K562 (cell line): ENCODE results near the gene THG1L. TPM values are rescaled to one million over a fixed set of nuclear protein-coding genes. Genes with fewer than 3 reads are reported as not detected.

Experiments used
- BHLHE40 ChIP-seq: IDR thresholded peaks from 2 replicates; pipeline ENCODE4 v1.6.1; 2011; ENCODE audit warnings: low read length, improper control_type of control experiment
- CCAR2 ChIP-seq: fragments of 200-400 bp; formaldehyde crosslinking; IDR thresholded peaks from 2 replicates; pipeline ENCODE4 v1.6.1; 2017; ENCODE audit warnings: mild to moderate bottlenecking, low read depth, low read length
- CTBP1 ChIP-seq: fragments of 450-650 bp; IDR thresholded peaks from 2 replicates; pipeline ENCODE4 v1.6.1; 2016; ENCODE audit warnings: borderline replicate concordance
- CXXC5 ChIP-seq: fragments of 250-450 bp; sonication (Bioruptor Pico); IDR thresholded peaks from 2 replicates; pipeline ENCODE4 v1.8.0; 2022; ENCODE audit warnings: inconsistent platforms, mild to moderate bottlenecking, moderate library complexity
- ELK3 ChIP-seq: fragments of 450-650 bp; formaldehyde crosslinking; IDR thresholded peaks from 2 replicates; pipeline ENCODE4 v1.4.0; 2020; ENCODE audit warnings: mild to moderate bottlenecking
- EWSR1 ChIP-seq: fragments of 450-650 bp; IDR thresholded peaks from 2 replicates; pipeline ENCODE4 v1.6.1; 2018; ENCODE audit warnings: borderline replicate concordance, mild to moderate bottlenecking, low read depth, moderate library complexity; ENCODE audit not compliant: partially characterized antibody
- EZH2 ChIP-seq: IDR thresholded peaks from 2 replicates; pipeline ENCODE4 v1.6.1; 2012; ENCODE audit warnings: low read depth, mild to moderate bottlenecking, inconsistent platforms, low read length, borderline replicate concordance
- HDAC3 ChIP-seq: fragments of 450-650 bp; IDR thresholded peaks from 2 replicates; pipeline ENCODE4 v1.6.1; 2018; ENCODE audit warnings: borderline replicate concordance, mild to moderate bottlenecking, moderate library complexity; ENCODE audit not compliant: partially characterized antibody
- HDAC8 ChIP-seq: fragments of 450-650 bp; IDR thresholded peaks from 2 replicates; pipeline ENCODE4 v1.6.1; 2016; ENCODE audit warnings: mild to moderate bottlenecking, missing genetic modification characterization, moderate library complexity, missing compliant biosample characterization
- MLX ChIP-seq, 2 experiments: fragments of 450-650 bp in 1 of 2; sonication (generic) in 1 of 2; formaldehyde crosslinking; conservative IDR thresholded peaks; 2 replicates each; pipeline versions ENCODE4 v1.4.0 to v1.8.1; 2020 to 2022; ENCODE audit warnings: mild to moderate bottlenecking in 1 of 2, missing genetic modification reagents in 1 of 2
- NFE2L1 ChIP-seq: fragments of 450-650 bp; IDR thresholded peaks from 2 replicates; pipeline ENCODE4 v1.6.1; 2016; ENCODE audit warnings: missing genetic modification characterization, low read depth, mild to moderate bottlenecking, missing compliant biosample characterization, moderate library complexity, borderline replicate concordance
- PHB2 ChIP-seq: fragments of 450-650 bp; IDR thresholded peaks from 2 replicates; pipeline ENCODE4 v1.6.1; 2017; ENCODE audit warnings: low read depth
- POLR2AphosphoS5 ChIP-seq: IDR thresholded peaks from 2 replicates; pipeline ENCODE4 v1.6.1; 2011; ENCODE audit warnings: mild to moderate bottlenecking, low read depth, low read length, moderate library complexity; ENCODE audit not compliant: control insufficient read depth, insufficient read depth
- PRPF4 ChIP-seq: fragments of 200-400 bp; formaldehyde crosslinking; IDR thresholded peaks from one replicate; pipeline ENCODE4 v1.6.1; 2017; ENCODE audit warnings: low read length, low read depth, mild to moderate bottlenecking; ENCODE audit not compliant: insufficient read depth, poor library complexity, severe bottlenecking
- PURB ChIP-seq: sonication (generic); formaldehyde crosslinking; IDR thresholded peaks from 2 replicates; pipeline ENCODE4 v1.9.0; 2021; ENCODE audit warnings: low read depth, mild to moderate bottlenecking, missing genetic modification reagents
- RBM17 ChIP-seq: fragments of 200-400 bp; formaldehyde crosslinking; IDR thresholded peaks from 2 replicates; pipeline ENCODE4 v1.6.1; 2017; ENCODE audit warnings: low read depth, mild to moderate bottlenecking, low read length, borderline replicate concordance
- SRSF3 ChIP-seq: fragments of 200-400 bp; formaldehyde crosslinking; IDR thresholded peaks from 2 replicates; pipeline ENCODE4 v1.6.1; 2016; ENCODE audit warnings: mild to moderate bottlenecking, low read length, moderate library complexity; ENCODE audit not compliant: insufficient read depth
- TCF7L2 ChIP-seq: fragments of 150-350 bp; IDR thresholded peaks from 2 replicates; pipeline ENCODE4 v1.6.1; 2016; ENCODE audit warnings: low read depth, mild to moderate bottlenecking, low read length, moderate library complexity
- THRAP3 ChIP-seq: fragments of 450-650 bp; IDR thresholded peaks from 2 replicates; pipeline ENCODE4 v1.6.1; 2016; ENCODE audit warnings: mild to moderate bottlenecking, inconsistent platforms, borderline replicate concordance
- TOE1 ChIP-seq, 2 experiments: fragments of 450-650 bp in 1 of 2; sonication (generic) in 1 of 2; formaldehyde crosslinking in 1 of 2; IDR thresholded peaks; 2 replicates each; pipeline versions ENCODE4 v1.7.1 to v1.8.0; 2016 to 2022; ENCODE audit warnings: borderline replicate concordance in 2 of 2, mild to moderate bottlenecking in 2 of 2, antibody characterized with exemption in 1 of 2, inconsistent platforms in 1 of 2, low read depth in 1 of 2, missing genetic modification reagents in 1 of 2, moderate library complexity in 1 of 2
- USF1 ChIP-seq: sonication (generic); formaldehyde crosslinking; IDR thresholded peaks from 2 replicates; pipeline ENCODE4 v1.9.0; 2022; ENCODE audit warnings: mild to moderate bottlenecking, missing genetic modification reagents
- ZEB2 ChIP-seq: fragments of 450-650 bp; IDR thresholded peaks from 2 replicates; pipeline ENCODE4 v1.6.1; 2016
- ZFP91 ChIP-seq: sonication (generic); formaldehyde crosslinking; IDR thresholded peaks from 2 replicates; pipeline ENCODE4 v1.8.0; 2022; ENCODE audit warnings: mild to moderate bottlenecking, missing genetic modification reagents
- ZSCAN29 ChIP-seq: fragments of 450-650 bp; IDR thresholded peaks from 2 replicates; pipeline ENCODE4 v1.6.1; 2017
- polyA plus RNA-seq, 8 experiments: library from polyadenylated mRNA; depleted of rRNA in 4 of 8; stranded (reverse) in 5 of 8; unstranded in 3 of 8; fragments of >200 nt; fragmentation: Nextera tagmentation in 2 of 8; fragmentation: Illumina TruSeq in 1 of 8; extraction: Ambion mirVana in 2 of 8; extraction: Trizol in 1 of 8; gene quantifications; 2 replicates each; pipeline versions ENCODE4 v1.2.1 to v1.2.3, GENCODE V29; 2011 to 2014; ENCODE audit warnings: inconsistent platforms in 1 of 8, missing spikeins in 1 of 8
- total RNA-seq, 7 experiments: library from RNA; depleted of rRNA in 6 of 7; stranded (reverse); fragments of >200 nt in 6 of 7; fragmentation: Illumina TruSeq in 2 of 7; extraction: Trizol in 2 of 7; gene quantifications; 2 replicates each; pipeline versions ENCODE4 v1.2.1 to v1.2.3, GENCODE V29; 2011 to 2021; ENCODE audit warnings: low replicate concordance in 1 of 7

The THG1L gene
- total and polyA plus RNA-seq, 9 of the 15 experiments (the other 6 are each of a cell fraction or from before 2014, with no cell fraction given), result 21.8 to 40.7 (median 28.0) TPM

GRCh38 chr5:157732596-157733262 lies 1.5 kb downstream of the THG1L start (continued):
- TF ChIP-seq USF1 (CRISPR knock-in tag), result no peak
- no peak for TF ChIP-seq THRAP3
- TF ChIP-seq MLX (CRISPR knock-in tag; conservative IDR thresholded peaks at IDR 0.05), result no peak
- TF ChIP-seq CTBP1, result peak; percentile 49; the same call in 1 of the 2 replicates
- no peak for TF ChIP-seq PRPF4
- TF ChIP-seq SRSF3, result no peak
- no peak for TF ChIP-seq ELK3 (CRISPR knock-in tag)
- no peak for TF ChIP-seq HDAC3
- no peak for TF ChIP-seq PURB (CRISPR knock-in tag)
- TF ChIP-seq EWSR1, result no peak
- no peak for TF ChIP-seq ZSCAN29
- no peak for TF ChIP-seq PHB2
- TF ChIP-seq NFE2L1, result no peak
- no peak for TF ChIP-seq BHLHE40
- no peak for TF ChIP-seq TOE1 (IDR thresholded peaks at IDR 0.05; ENCODE audit: borderline replicate concordance)
- TF ChIP-seq TOE1 (CRISPR knock-in tag; IDR thresholded peaks at IDR 0.05; ENCODE audit: borderline replicate concordance, low read depth), result no peak
- 0 out of 2 replicates have a peak, but pooled peaks have one; percentile 36 for TF ChIP-seq POLR2AphosphoS5
- TF ChIP-seq TCF7L2, result no peak
- no peak for TF ChIP-seq CCAR2
- no peak for TF ChIP-seq ZFP91 (CRISPR knock-in tag)
- no peak for TF ChIP-seq EZH2
- no peak for TF ChIP-seq HDAC8 (tag)
- TF ChIP-seq ZEB2, result no peak
- TF ChIP-seq RBM17, result no peak
- TF ChIP-seq CXXC5, result 0 out of 2 replicates have a peak, but pooled peaks have one; percentile 30
